WTC11 (cell line): ENCODE data around the gene TNFRSF13B. TPM values are rescaled to one million over a fixed set of nuclear protein-coding genes. Genes with fewer than 3 reads are reported as not detected.

ENCODE experiments used
- ATAC-seq: fragments of 200-7000 bp; cut with Tn5 transposase; 2 replicates; pipeline ENCODE4 v1.10.0; 2021; ENCODE audit warnings: mild to moderate bottlenecking, moderate library complexity
- CTCF ChIA-PET: fragments of 300-600 bp; sonication (Branson Sonifier 250); formaldehyde crosslinking; loops from one replicate; lab custom pipeline; 2021; ENCODE audit warnings: antibody characterized with exemption; lab: Charles Lee
- POLR2A ChIA-PET: fragments of 350-600 bp; sonication (Branson Sonifier 250); formaldehyde crosslinking; loops from one replicate; lab custom pipeline; 2021; ENCODE audit warnings: antibody characterized with exemption; lab: Charles Lee
- DNase-seq: peaks from one replicate; pipeline ENCODE4 v3.0.0; 2021; ENCODE audit warnings: low spot score
- H3K27ac Mint-ChIP-seq: 2 replicates; pipeline ENCODE4 v1.8.0; 2021; ENCODE audit warnings: mixed read lengths
- H3K27me3 Mint-ChIP-seq: 2 replicates; pipeline ENCODE4 v1.8.0; 2021; ENCODE audit warnings: low read depth, mild to moderate bottlenecking, moderate library complexity, mixed read lengths
- H3K36me3 Mint-ChIP-seq: 2 replicates; pipeline ENCODE4 v1.8.0; 2021; ENCODE audit warnings: mixed read lengths
- H3K4me1 Mint-ChIP-seq: 2 replicates; pipeline ENCODE4 v1.8.0; 2022; ENCODE audit warnings: mixed read lengths
- H3K4me3 Mint-ChIP-seq: 2 replicates; pipeline ENCODE4 v1.8.0; 2021; ENCODE audit warnings: mild to moderate bottlenecking, moderate library complexity, mixed read lengths
- H3K9me3 Mint-ChIP-seq: 2 replicates; pipeline ENCODE4 v1.8.0; 2021; ENCODE audit warnings: mixed read lengths
- CBFB ChIP-seq: sonication (generic); formaldehyde crosslinking; IDR thresholded peaks from 2 replicates; pipeline ENCODE4 v1.8.1; 2022; ENCODE audit warnings: mild to moderate bottlenecking, low read depth, missing genetic modification reagents
- CTCF ChIP-seq: fragments of 200-600 bp; IDR thresholded peaks from 2 replicates; pipeline ENCODE4 v1.8.0; 2022; ENCODE audit warnings: antibody characterized with exemption
- E2F4 ChIP-seq: sonication (generic); formaldehyde crosslinking; IDR thresholded peaks from 2 replicates; pipeline ENCODE4 v1.8.1; 2022; ENCODE audit warnings: low read depth, mild to moderate bottlenecking, moderate library complexity, missing genetic modification reagents, borderline replicate concordance
- ELF4 ChIP-seq: sonication (generic); formaldehyde crosslinking; IDR thresholded peaks from 2 replicates; pipeline ENCODE4 v1.8.1; 2022; ENCODE audit warnings: low read depth, mild to moderate bottlenecking, moderate library complexity, missing genetic modification reagents
- IRF1 ChIP-seq: sonication (generic); formaldehyde crosslinking; IDR thresholded peaks from 2 replicates; pipeline ENCODE4 v1.8.0; 2023; ENCODE audit warnings: missing genetic modification reagents
- STAT6 ChIP-seq: sonication (generic); formaldehyde crosslinking; conservative IDR thresholded peaks from 2 replicates; pipeline ENCODE4 v1.8.1; 2023; ENCODE audit warnings: mild to moderate bottlenecking, low read depth, missing genetic modification reagents, moderate library complexity
- TEAD1 ChIP-seq: sonication (generic); formaldehyde crosslinking; IDR thresholded peaks from 2 replicates; pipeline ENCODE4 v1.8.0; 2022; ENCODE audit warnings: mild to moderate bottlenecking, missing genetic modification reagents
- ZNF121 ChIP-seq: sonication (generic); formaldehyde crosslinking; IDR thresholded peaks from 2 replicates; pipeline ENCODE4 v1.8.0; 2023; ENCODE audit warnings: missing genetic modification reagents
- ZNF138 ChIP-seq: sonication (generic); formaldehyde crosslinking; conservative IDR thresholded peaks from 2 replicates; pipeline ENCODE4 v1.8.1; 2022; ENCODE audit warnings: mild to moderate bottlenecking, moderate library complexity, missing genetic modification reagents
- ZNF232 ChIP-seq: sonication (generic); formaldehyde crosslinking; IDR thresholded peaks from 2 replicates; pipeline ENCODE4 v1.8.0; 2022; ENCODE audit warnings: mild to moderate bottlenecking, missing genetic modification reagents
- ZNF671 ChIP-seq: fragments of 250-450 bp; sonication (Bioruptor Pico); IDR thresholded peaks from 2 replicates; pipeline ENCODE4 v1.8.0; 2021; ENCODE audit warnings: mild to moderate bottlenecking
- total RNA-seq: library from RNA; stranded (reverse); gene quantifications from 3 replicates; pipeline ENCODE4 v1.2.3, GENCODE V29; 2021
- TF ChIP-seq, protein P1 (sequence below): sonication (generic); formaldehyde crosslinking; IDR thresholded peaks from 2 replicates; pipeline ENCODE4 v1.8.1; 2023; ENCODE audit warnings: mild to moderate bottlenecking, missing genetic modification reagents
- TF ChIP-seq, protein P2 (sequence below): sonication (generic); formaldehyde crosslinking; IDR thresholded peaks from 2 replicates; pipeline ENCODE4 v1.8.0; 2022; ENCODE audit warnings: mild to moderate bottlenecking, missing genetic modification reagents
- TF ChIP-seq, protein P3 (sequence below): fragments of 250-450 bp; sonication (Bioruptor Pico); IDR thresholded peaks from 2 replicates; pipeline ENCODE4 v1.8.0; 2021; ENCODE audit warnings: mild to moderate bottlenecking
- TF ChIP-seq, protein P4 (sequence below): sonication (generic); formaldehyde crosslinking; IDR thresholded peaks from 2 replicates; pipeline ENCODE4 v1.8.1; 2022; ENCODE audit warnings: low read depth, missing genetic modification reagents, borderline replicate concordance

The TNFRSF13B gene
- total RNA-seq, 1 experiment from 2014 or later = not detected

DNA sequence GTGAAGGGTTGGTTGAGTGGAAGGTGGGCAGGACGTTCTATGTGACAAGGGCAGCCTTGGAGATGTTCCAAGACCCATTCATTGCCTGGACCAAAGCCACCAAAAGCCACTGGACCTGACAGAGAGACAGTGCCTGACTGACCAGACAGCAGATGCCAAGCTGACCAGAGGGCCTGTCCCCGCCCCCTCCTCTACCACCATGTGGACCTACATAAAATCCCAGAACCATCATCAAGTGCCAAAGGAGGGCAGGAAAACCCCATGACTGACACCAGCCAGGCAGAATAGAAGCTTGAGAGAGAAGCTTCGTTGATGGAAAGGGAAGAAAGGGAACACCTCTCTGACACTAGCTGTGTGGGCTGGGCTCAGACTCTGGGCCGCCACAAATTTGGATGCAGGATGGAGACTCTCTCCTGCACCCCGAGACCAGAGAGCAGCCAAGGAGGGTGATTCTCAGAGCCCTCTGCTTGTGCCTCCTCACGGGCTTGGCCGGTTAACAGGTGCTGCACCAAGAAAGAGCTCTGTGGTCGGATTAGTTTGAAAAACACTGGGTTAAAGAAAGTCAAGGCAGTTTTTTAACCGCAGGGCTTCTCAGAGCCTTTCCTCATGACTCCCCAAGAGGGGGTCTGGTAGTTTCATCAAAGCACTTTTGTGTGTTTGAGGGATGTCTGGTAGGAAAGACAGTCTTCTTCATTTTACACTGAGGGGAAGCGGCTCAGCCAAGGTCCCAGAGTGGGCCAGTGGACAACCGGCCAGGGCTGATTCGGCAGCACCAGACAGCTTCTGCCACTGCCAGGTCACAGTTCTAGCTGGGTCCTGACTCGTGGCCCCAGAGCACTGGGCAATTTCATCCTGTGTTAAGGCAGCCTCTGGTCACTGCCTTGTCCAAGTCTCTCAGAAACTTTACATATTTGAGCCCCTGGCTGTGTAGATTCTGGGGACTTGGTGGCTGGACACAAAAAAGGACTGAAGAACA is 1.7 kb downstream of the TNFRSF13B start (continued):
- no peak for TF ChIP-seq E2F4
- TF ChIP-seq, protein P1, sequence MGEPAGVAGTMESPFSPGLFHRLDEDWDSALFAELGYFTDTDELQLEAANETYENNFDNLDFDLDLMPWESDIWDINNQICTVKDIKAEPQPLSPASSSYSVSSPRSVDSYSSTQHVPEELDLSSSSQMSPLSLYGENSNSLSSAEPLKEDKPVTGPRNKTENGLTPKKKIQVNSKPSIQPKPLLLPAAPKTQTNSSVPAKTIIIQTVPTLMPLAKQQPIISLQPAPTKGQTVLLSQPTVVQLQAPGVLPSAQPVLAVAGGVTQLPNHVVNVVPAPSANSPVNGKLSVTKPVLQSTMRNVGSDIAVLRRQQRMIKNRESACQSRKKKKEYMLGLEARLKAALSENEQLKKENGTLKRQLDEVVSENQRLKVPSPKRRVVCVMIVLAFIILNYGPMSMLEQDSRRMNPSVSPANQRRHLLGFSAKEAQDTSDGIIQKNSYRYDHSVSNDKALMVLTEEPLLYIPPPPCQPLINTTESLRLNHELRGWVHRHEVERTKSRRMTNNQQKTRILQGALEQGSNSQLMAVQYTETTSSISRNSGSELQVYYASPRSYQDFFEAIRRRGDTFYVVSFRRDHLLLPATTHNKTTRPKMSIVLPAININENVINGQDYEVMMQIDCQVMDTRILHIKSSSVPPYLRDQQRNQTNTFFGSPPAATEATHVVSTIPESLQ (CRISPR knock-in tag) = no peak
- no peak for TF ChIP-seq ZNF138 (CRISPR knock-in tag)
- TF ChIP-seq, protein P2, sequence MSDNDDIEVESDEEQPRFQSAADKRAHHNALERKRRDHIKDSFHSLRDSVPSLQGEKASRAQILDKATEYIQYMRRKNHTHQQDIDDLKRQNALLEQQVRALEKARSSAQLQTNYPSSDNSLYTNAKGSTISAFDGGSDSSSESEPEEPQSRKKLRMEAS (CRISPR knock-in tag) = no peak
- TF ChIP-seq CTCF = no peak

- no peak for TF ChIP-seq ELF4 (CRISPR knock-in tag)
- no peak for TF ChIP-seq ZNF232
- no peak for TF ChIP-seq CTCF
- TF ChIP-seq IRF1 (CRISPR knock-in tag) = no peak
- no peak for TF ChIP-seq ZNF671
- no peak for TF ChIP-seq TEAD1 (CRISPR knock-in tag)
- no peak for TF ChIP-seq ZNF121 (CRISPR knock-in tag)
- TF ChIP-seq, protein P1 (CRISPR knock-in tag) = no peak
- no peak for TF ChIP-seq CBFB
- TF ChIP-seq, protein P3, sequence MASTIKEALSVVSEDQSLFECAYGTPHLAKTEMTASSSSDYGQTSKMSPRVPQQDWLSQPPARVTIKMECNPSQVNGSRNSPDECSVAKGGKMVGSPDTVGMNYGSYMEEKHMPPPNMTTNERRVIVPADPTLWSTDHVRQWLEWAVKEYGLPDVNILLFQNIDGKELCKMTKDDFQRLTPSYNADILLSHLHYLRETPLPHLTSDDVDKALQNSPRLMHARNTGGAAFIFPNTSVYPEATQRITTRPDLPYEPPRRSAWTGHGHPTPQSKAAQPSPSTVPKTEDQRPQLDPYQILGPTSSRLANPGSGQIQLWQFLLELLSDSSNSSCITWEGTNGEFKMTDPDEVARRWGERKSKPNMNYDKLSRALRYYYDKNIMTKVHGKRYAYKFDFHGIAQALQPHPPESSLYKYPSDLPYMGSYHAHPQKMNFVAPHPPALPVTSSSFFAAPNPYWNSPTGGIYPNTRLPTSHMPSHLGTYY (CRISPR knock-in tag) = no peak
- TF ChIP-seq, protein P4, sequence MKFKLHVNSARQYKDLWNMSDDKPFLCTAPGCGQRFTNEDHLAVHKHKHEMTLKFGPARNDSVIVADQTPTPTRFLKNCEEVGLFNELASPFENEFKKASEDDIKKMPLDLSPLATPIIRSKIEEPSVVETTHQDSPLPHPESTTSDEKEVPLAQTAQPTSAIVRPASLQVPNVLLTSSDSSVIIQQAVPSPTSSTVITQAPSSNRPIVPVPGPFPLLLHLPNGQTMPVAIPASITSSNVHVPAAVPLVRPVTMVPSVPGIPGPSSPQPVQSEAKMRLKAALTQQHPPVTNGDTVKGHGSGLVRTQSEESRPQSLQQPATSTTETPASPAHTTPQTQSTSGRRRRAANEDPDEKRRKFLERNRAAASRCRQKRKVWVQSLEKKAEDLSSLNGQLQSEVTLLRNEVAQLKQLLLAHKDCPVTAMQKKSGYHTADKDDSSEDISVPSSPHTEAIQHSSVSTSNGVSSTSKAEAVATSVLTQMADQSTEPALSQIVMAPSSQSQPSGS (CRISPR knock-in tag) = no peak
- no peak for TF ChIP-seq STAT6 (CRISPR knock-in tag)
- no peaks in the 10 kb centered on the region for H3K9me3 Mint-ChIP-seq
- DNase-seq = no peak
- H3K27me3 Mint-ChIP-seq = no peaks in the 10 kb centered on the region
- H3K27ac Mint-ChIP-seq = no peak overlapping the region
- ATAC-seq = no peak
- ChIA-PET CTCF (no interaction called here), POLR2A (no interaction called here)
- H3K4me1 Mint-ChIP-seq = peaks cover 8% of the 10 kb centered on the region; the same call in 1 of the 2 replicates
- H3K36me3 Mint-ChIP-seq = no peaks in the 10 kb centered on the region
- H3K4me3 Mint-ChIP-seq = no peak overlapping the region
Observed at GRCh38 chr17:16968786-16969185, 3.1 kb downstream of the TNFRSF13B start.
